Neural cell (in vitro differentiated cells): ENCODE measurements around the gene CDH19. TPM values are rescaled to one million over a fixed set of nuclear protein-coding genes. Genes with fewer than 3 reads are reported as not detected.

Experiments used
- H2AFZ ChIP-seq: fragments of 200-600, 300-800 bp; sonication (generic), shearing (Covaris generic); 2 replicates; pipeline ENCODE4 v1.6.0; 2014; ENCODE audit warnings: low read depth, mild to moderate bottlenecking, antibody characterized with exemption, low read length, moderate library complexity
- H3F3A ChIP-seq: fragments of 200-600 bp; shearing (Covaris generic); 2 replicates; pipeline ENCODE4 v1.6.1; 2016; ENCODE audit warnings: mild to moderate bottlenecking, moderate library complexity, mixed read lengths, antibody characterized with exemption, low read length; ENCODE audit not compliant: insufficient read depth, poor library complexity, severe bottlenecking
- H3K27ac ChIP-seq: fragments of 200-600, 300-800 bp; sonication (generic), shearing (Covaris generic); 2 replicates; pipeline ENCODE4 v1.5.1; 2014; ENCODE audit warnings: mild to moderate bottlenecking, low read length, moderate library complexity
- H3K27me3 ChIP-seq: fragments of 300-800, 200-600 bp; sonication (generic), shearing (Covaris generic); 2 replicates; pipeline ENCODE4 v1.6.0; 2014; ENCODE audit warnings: mild to moderate bottlenecking, low read depth, low read length, moderate library complexity; ENCODE audit not compliant: insufficient read depth
- H3K36me3 ChIP-seq: fragments of 300-800, 200-600 bp; sonication (generic), shearing (Covaris generic); 2 replicates; pipeline ENCODE4 v1.5.1; 2014; ENCODE audit warnings: mild to moderate bottlenecking, antibody characterized with exemption, low read length, moderate library complexity; ENCODE audit not compliant: insufficient read depth
- H3K4me2 ChIP-seq: fragments of 300-800, 200-600 bp; sonication (generic), shearing (Covaris generic); 2 replicates; pipeline ENCODE4 v1.6.0; 2014; ENCODE audit warnings: mild to moderate bottlenecking, low read length
- H3K4me3 ChIP-seq: fragments of 300-800, 200-600 bp; sonication (generic), shearing (Covaris generic); 2 replicates; pipeline ENCODE4 v1.5.1; 2014; ENCODE audit warnings: mild to moderate bottlenecking, low read length, moderate library complexity
- H3K79me2 ChIP-seq: fragments of 200-600 bp; shearing (Covaris generic); replicated peaks from 2 replicates; pipeline ENCODE4 v1.6.0; 2014; ENCODE audit warnings: mild to moderate bottlenecking, low read length, moderate library complexity; ENCODE audit not compliant: insufficient read depth
- H3K9ac ChIP-seq: fragments of 300-800, 200-600 bp; sonication (generic), shearing (Covaris generic); 2 replicates; pipeline ENCODE4 v1.6.1; 2016; ENCODE audit warnings: mild to moderate bottlenecking, low read length, mixed read lengths
- H3K9me2 ChIP-seq: fragments of 200-600 bp; shearing (Covaris generic); 2 replicates; pipeline ENCODE4 v1.6.1; 2016; ENCODE audit warnings: mild to moderate bottlenecking, low read length, mixed read lengths; ENCODE audit not compliant: insufficient read depth
- H3K9me3 ChIP-seq: fragments of 200-600, 300-800 bp; sonication (generic), shearing (Covaris generic); 2 replicates; pipeline ENCODE4 v1.6.1; 2016; ENCODE audit warnings: mild to moderate bottlenecking, mixed run types, low read length, moderate library complexity, mixed read lengths
- H4K20me1 ChIP-seq: fragments of 200-600 bp; shearing (Covaris generic); 2 replicates; pipeline ENCODE4 v1.6.1; 2016; ENCODE audit warnings: mild to moderate bottlenecking, mixed run types; ENCODE audit not compliant: insufficient read depth
- EP300 ChIP-seq: fragments of 450-650 bp; conservative IDR thresholded peaks from 2 replicates; pipeline ENCODE4 v1.6.1; 2014; ENCODE audit warnings: antibody characterized with exemption, mild to moderate bottlenecking, moderate library complexity; ENCODE audit not compliant: poor library complexity, severe bottlenecking
- EZH2 ChIP-seq: fragments of 200-600, 300-800 bp; shearing (Covaris generic), sonication (generic); IDR thresholded peaks from 2 replicates; pipeline ENCODE4 v1.6.1; 2014; ENCODE audit warnings: antibody characterized with exemption, low read length, borderline replicate concordance, mild to moderate bottlenecking; ENCODE audit not compliant: insufficient read depth, poor library complexity, severe bottlenecking
- MXI1 ChIP-seq: fragments of 450-650 bp; conservative IDR thresholded peaks from 2 replicates; pipeline ENCODE4 v1.6.1; 2014; ENCODE audit warnings: antibody characterized with exemption, mild to moderate bottlenecking; ENCODE audit not compliant: poor library complexity, severe bottlenecking
- POLR2AphosphoS5 ChIP-seq: IDR thresholded peaks from 2 replicates; pipeline ENCODE4 v1.6.1; 2012
- RAD21 ChIP-seq: fragments of 450-650 bp; conservative IDR thresholded peaks from 2 replicates; pipeline ENCODE4 v1.6.1; 2014; ENCODE audit warnings: antibody characterized with exemption, mild to moderate bottlenecking, moderate library complexity
- SMC3 ChIP-seq: fragments of 450-650 bp; conservative IDR thresholded peaks from 2 replicates; pipeline ENCODE4 v1.6.1; 2014; ENCODE audit warnings: antibody characterized with exemption, mild to moderate bottlenecking, moderate library complexity; ENCODE audit not compliant: poor library complexity
- TAF1 ChIP-seq: IDR thresholded peaks from 2 replicates; pipeline ENCODE4 v1.6.1; 2012; ENCODE audit warnings: low read depth
- polyA plus RNA-seq: library from polyadenylated mRNA; depleted of rRNA; stranded (reverse); fragments of >200 nt; gene quantifications from 2 replicates; pipeline ENCODE4 v1.2.3, GENCODE V29; 2014
- TF ChIP-seq, protein P1 (sequence below): fragments of 450-650 bp; IDR thresholded peaks from 2 replicates; pipeline ENCODE4 v1.5.1; 2014; ENCODE audit warnings: antibody characterized with exemption, mild to moderate bottlenecking, moderate library complexity; ENCODE audit not compliant: poor library complexity, severe bottlenecking
- TF ChIP-seq, protein P2 (sequence below): IDR thresholded peaks from 2 replicates; pipeline ENCODE4 v1.6.1; 2012; ENCODE audit warnings: borderline replicate concordance

The CDH19 gene
- polyA plus RNA-seq, 1 donor from 2014 or later, result 0.11 TPM

DNA sequence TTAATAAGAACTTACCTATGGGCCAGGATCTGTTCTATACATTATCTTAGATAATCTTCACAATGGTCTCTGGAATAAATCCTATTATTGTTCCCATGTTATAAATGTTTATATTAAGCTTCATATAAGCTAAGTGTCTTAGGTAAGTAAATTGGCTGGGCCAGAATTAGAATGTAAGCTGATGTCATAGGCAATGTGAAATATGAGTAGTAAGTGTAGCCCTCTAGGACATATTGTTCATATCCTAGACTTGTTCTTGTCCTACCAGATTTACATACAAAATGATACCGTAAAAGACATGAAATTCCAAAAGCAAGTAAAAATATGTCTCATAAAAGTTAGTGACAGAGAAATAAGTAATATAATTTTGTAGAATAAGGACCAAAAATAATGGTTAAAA lies 89.9 kb downstream of the CDH19 start:
- H3K36me3 ChIP-seq, result no peaks in the 10 kb centered on the region
- no peak overlapping the region for H3K27ac ChIP-seq
- TF ChIP-seq POLR2AphosphoS5 (no peak), RAD21 (no peak), EP300 (no peak), TAF1 (no peak), EZH2 (no peak), MXI1 (no peak)
- TF ChIP-seq, protein P1, sequence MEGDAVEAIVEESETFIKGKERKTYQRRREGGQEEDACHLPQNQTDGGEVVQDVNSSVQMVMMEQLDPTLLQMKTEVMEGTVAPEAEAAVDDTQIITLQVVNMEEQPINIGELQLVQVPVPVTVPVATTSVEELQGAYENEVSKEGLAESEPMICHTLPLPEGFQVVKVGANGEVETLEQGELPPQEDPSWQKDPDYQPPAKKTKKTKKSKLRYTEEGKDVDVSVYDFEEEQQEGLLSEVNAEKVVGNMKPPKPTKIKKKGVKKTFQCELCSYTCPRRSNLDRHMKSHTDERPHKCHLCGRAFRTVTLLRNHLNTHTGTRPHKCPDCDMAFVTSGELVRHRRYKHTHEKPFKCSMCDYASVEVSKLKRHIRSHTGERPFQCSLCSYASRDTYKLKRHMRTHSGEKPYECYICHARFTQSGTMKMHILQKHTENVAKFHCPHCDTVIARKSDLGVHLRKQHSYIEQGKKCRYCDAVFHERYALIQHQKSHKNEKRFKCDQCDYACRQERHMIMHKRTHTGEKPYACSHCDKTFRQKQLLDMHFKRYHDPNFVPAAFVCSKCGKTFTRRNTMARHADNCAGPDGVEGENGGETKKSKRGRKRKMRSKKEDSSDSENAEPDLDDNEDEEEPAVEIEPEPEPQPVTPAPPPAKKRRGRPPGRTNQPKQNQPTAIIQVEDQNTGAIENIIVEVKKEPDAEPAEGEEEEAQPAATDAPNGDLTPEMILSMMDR, result no peak
- TF ChIP-seq, protein P2, sequence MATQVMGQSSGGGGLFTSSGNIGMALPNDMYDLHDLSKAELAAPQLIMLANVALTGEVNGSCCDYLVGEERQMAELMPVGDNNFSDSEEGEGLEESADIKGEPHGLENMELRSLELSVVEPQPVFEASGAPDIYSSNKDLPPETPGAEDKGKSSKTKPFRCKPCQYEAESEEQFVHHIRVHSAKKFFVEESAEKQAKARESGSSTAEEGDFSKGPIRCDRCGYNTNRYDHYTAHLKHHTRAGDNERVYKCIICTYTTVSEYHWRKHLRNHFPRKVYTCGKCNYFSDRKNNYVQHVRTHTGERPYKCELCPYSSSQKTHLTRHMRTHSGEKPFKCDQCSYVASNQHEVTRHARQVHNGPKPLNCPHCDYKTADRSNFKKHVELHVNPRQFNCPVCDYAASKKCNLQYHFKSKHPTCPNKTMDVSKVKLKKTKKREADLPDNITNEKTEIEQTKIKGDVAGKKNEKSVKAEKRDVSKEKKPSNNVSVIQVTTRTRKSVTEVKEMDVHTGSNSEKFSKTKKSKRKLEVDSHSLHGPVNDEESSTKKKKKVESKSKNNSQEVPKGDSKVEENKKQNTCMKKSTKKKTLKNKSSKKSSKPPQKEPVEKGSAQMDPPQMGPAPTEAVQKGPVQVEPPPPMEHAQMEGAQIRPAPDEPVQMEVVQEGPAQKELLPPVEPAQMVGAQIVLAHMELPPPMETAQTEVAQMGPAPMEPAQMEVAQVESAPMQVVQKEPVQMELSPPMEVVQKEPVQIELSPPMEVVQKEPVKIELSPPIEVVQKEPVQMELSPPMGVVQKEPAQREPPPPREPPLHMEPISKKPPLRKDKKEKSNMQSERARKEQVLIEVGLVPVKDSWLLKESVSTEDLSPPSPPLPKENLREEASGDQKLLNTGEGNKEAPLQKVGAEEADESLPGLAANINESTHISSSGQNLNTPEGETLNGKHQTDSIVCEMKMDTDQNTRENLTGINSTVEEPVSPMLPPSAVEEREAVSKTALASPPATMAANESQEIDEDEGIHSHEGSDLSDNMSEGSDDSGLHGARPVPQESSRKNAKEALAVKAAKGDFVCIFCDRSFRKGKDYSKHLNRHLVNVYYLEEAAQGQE, result no peak
- H3K4me2 ChIP-seq, result no peak overlapping the region
- H3K27me3 ChIP-seq, result no peaks in the 10 kb centered on the region
- H4K20me1 ChIP-seq, result no peaks in the 10 kb centered on the region
- H3K9me3 ChIP-seq, result no peaks in the 10 kb centered on the region
- no peak overlapping the region for H2AFZ ChIP-seq
- no peaks in the 10 kb centered on the region for H3F3A ChIP-seq
- no peaks in the 10 kb centered on the region for H3K9me2 ChIP-seq
- H3K9ac ChIP-seq, result no peak overlapping the region
- H3K79me2 ChIP-seq, result no peaks in the 10 kb centered on the region
- H3K4me3 ChIP-seq, result no peak overlapping the region

DNA sequence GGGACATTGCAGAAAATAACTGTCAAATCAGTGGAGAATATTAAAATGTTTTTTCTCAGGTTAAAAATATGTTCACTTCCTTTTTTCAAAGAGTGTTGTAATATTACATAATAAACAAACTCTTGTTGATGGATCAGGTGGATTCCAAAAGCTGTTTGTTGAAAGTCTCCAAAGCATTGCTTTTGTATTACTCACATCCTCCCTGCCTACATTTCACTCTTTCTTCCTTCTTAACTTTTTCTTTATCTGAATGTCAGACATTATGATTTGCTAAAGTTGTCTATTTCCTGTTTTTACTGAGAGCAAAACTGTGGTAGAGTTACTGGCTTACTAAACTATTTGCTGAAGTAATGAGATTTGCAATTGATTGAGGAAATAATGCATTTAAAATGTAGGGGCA lies 92.1 kb downstream of the CDH19 start:
- H4K20me1 ChIP-seq, result no peaks in the 10 kb centered on the region
- H3K9me2 ChIP-seq, result no peaks in the 10 kb centered on the region
- H3K9me3 ChIP-seq, result no peaks in the 10 kb centered on the region
- H3K27me3 ChIP-seq, result no peaks in the 10 kb centered on the region
- TF ChIP-seq MXI1 (no peak), EP300 (no peak), SMC3 (no peak)
- TF ChIP-seq, protein P1, result no peak
- TF ChIP-seq, protein P2, result no peak
- no peaks in the 10 kb centered on the region for H3K79me2 ChIP-seq
- no peak overlapping the region for H3K4me3 ChIP-seq
- no peak overlapping the region for H3K9ac ChIP-seq
- no peaks in the 10 kb centered on the region for H3K36me3 ChIP-seq
- H3K27ac ChIP-seq, result no peak overlapping the region
- H2AFZ ChIP-seq, result no peak overlapping the region
- H3F3A ChIP-seq, result no peaks in the 10 kb centered on the region
- no peak overlapping the region for H3K4me2 ChIP-seq
